Lower leg skin (tissue), 4 donors: ENCODE data around the gene FMO2. TPM values are rescaled to one million over a fixed set of nuclear protein-coding genes. Genes with fewer than 3 reads are reported as not detected.
A peak's percentile ranks its signal among the peaks of the same experiment; 100 is the strongest.
"Not testable (repeated sequence)": the region's sequence is repeated elsewhere in the genome, so short reads cannot be mapped to it uniquely, and the experiment has no call there.

ENCODE experiments used
- DNase-seq, 2 donors: peaks; one replicate each; pipeline ENCODE4 v3.0.0-alpha.2; 2019; ENCODE audit warnings: low spot score in 2 of 2
- H3K4me3 ChIP-seq: fragments of 200-600 bp; sonication (generic); 2 replicates; pipeline ENCODE4 v1.5.1; 2017; ENCODE audit warnings: mild to moderate bottlenecking, low read depth; ENCODE audit not compliant: poor library complexity, severe bottlenecking
- POLR2A ChIP-seq, 2 donors: fragments of 450-650 bp; IDR thresholded peaks; one replicate each; pipeline ENCODE4 v1.6.1; 2016 to 2017; ENCODE audit warnings: antibody characterized with exemption in 2 of 2, mild to moderate bottlenecking in 1 of 2, moderate library complexity in 1 of 2
- WGBS, 2 donors: methylation state at CpG; one replicate each; pipeline ENCODE4 v1.1.5; 2018; 5-methylcytosine and 5-hydroxymethylcytosine counted together
- intact Hi-C: fragments of 100-400 bp; cut with DNase I; formaldehyde crosslinking; loops from one replicate; pipeline ENCODE4 v1.15.0; 2023; ENCODE audit warnings: low total_unique reads
- total RNA-seq, 4 donors: library from RNA; depleted of rRNA; stranded (reverse); fragments of >200 nt; gene quantifications; one replicate each; pipeline ENCODE4 v1.1.0, GENCODE V29; 2016
- TF ChIP-seq, protein P1 (sequence below), 3 donors: fragments of 450-650 bp; IDR thresholded peaks; one replicate each; pipeline ENCODE4 v1.5.1; 2016; ENCODE audit warnings: antibody characterized with exemption in 3 of 3, mild to moderate bottlenecking in 3 of 3, moderate library complexity in 2 of 3

FMO2 gene
- total RNA-seq, 4 donors from 2014 or later, result 2.5 to 11.1 (median 9.8) TPM

DNA sequence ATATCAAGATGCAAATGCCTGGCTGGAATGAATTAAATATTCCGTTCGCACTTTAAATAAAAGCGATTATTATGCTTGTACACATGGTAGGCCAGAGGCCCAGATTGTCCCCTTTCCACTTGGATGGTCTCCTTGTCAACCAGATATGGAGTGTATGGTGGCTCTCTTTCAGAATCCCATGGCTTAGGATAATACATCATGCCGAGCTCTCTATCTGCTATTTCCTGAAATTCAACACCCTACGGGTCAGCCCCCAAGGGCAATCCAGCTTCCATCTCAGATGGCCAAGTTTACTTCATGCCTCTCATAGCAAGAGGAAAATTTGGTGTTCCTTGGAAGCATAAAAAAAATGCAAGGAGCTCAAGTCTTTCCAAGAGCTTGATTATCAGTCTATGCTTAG is 37.8 kb downstream of the FMO2 start:
- no peak for DNase-seq
- H3K4me3 ChIP-seq, result no peak overlapping the region
- WGBS, 2 donors, result 67 to 68% methylated on average over 5 of the region's 5 CpGs
- intact Hi-C loops, result no loop called here
- TF ChIP-seq POLR2A (IDR thresholded peaks at IDR 0.05), result no peak
- TF ChIP-seq, protein P1, sequence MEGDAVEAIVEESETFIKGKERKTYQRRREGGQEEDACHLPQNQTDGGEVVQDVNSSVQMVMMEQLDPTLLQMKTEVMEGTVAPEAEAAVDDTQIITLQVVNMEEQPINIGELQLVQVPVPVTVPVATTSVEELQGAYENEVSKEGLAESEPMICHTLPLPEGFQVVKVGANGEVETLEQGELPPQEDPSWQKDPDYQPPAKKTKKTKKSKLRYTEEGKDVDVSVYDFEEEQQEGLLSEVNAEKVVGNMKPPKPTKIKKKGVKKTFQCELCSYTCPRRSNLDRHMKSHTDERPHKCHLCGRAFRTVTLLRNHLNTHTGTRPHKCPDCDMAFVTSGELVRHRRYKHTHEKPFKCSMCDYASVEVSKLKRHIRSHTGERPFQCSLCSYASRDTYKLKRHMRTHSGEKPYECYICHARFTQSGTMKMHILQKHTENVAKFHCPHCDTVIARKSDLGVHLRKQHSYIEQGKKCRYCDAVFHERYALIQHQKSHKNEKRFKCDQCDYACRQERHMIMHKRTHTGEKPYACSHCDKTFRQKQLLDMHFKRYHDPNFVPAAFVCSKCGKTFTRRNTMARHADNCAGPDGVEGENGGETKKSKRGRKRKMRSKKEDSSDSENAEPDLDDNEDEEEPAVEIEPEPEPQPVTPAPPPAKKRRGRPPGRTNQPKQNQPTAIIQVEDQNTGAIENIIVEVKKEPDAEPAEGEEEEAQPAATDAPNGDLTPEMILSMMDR (IDR thresholded peaks at IDR 0.05), result no peak

DNA sequence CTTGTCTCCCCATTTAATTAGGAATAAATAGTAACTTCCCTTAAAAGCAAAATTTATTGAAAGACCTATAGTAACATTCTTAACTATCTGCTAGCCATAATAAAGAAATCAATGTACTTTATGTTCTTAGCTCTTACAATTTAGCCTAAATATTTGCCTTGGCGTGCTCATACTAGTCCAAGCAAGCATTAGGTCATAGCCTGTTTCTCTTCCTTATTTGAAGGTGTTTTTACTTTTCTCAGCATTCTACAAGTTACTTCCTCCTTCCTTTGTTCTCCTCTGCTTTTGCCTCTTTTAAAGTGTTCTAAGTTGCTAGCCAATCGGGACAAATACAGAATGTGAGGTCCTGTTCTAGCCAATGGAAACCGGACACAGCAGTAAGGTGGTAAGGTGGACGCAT is 39.2 kb downstream of the FMO2 start:
- DNase-seq, intact Hi-C loops, H3K4me3 ChIP-seq: not testable (repeated sequence)
- WGBS, 2 donors, result 70 to 79% methylated on average over 4 of the region's 4 CpGs

DNA sequence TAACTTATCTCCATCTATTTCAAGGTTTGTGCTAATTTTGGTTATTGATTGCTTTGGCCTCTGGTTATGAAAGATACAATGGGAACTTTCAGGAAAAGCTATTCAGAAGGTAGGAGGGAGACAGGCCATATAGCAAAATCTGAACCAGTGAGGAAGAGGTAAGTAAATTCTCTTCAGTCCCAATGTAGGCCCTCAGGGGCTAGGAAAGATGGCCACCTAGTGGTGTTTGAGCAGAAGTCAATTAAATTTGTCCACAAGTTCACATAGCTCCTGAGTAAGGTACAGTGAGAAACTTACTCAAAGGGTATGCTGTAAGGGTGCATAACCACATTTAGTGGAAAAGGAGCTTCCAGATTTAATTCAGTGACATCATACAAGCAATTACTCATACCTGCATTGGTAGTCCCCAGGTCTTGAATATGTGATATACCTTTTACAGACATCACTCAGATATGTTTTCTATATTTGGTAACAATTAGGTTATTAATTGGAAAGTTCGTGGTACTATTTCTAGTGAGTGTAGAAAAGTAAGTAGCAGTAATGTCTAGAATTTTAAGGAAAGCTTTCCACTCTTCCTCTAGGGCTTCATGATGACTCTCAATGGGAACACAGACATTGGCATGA is 41.8 kb downstream of the FMO2 start:
- DNase-seq, result peak in 1 of 2 donors; percentile 46
- 66 to 72% methylated on average over 1 of the region's 1 CpG for WGBS, 2 donors
- no peak for TF ChIP-seq POLR2A (IDR thresholded peaks at IDR 0.05)
- TF ChIP-seq, protein P1 (IDR thresholded peaks at IDR 0.05), result peak in 1 of 3 donors; percentile 62
- H3K4me3 ChIP-seq, result no peak overlapping the region
- intact Hi-C loops, result no loop called here

DNA sequence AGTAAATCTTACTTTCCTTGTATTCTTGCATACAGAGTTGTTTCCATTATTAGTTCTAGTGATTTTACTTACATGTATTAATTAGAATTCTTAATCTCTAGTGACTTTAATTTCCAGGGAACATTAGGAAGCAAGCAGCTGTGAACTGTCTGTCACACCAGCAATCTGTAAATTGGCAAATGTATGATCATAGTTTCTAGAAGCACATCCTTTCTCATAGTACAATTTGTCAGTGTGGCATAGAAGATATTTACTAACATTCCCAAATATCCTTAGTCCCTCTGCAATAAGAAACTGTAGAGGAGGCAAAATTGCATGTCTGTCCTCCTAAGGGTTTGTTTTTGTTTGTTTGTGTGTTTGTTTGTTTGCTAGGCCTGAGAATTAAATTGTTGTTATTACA is 46.2 kb downstream of the FMO2 start:
- no peak for TF ChIP-seq POLR2A (IDR thresholded peaks at IDR 0.05)
- TF ChIP-seq, protein P1 (IDR thresholded peaks at IDR 0.05), result no peak
- no peak overlapping the region for H3K4me3 ChIP-seq
- intact Hi-C loops, result no loop called here
- no peak for DNase-seq

DNA sequence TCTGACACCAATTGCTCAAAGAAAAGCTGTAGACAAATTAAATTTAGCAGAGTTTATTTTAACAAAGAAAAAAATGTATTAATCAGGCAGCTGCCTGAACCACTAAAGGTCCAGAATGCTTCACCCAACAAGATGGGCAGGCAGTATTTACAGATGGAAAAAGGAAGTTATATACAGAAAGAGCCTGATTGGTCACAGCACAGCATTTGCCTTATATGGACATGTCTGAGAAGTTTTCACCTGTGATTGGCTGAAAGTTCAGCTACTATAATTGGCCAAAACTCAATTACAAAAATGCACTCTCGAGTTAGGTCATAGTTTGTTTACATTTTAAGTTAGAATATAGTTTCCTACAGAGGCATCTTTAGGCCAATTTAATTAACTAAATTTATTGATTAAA is 48.1 kb downstream of the FMO2 start:
- H3K4me3 ChIP-seq, result no peak overlapping the region
- 92 to 94% methylated on average over 1 of the region's 1 CpG for WGBS, 2 donors
- no peak for DNase-seq
- intact Hi-C loops, result no loop called here
- no peak for TF ChIP-seq POLR2A (IDR thresholded peaks at IDR 0.05)
- TF ChIP-seq, protein P1 (IDR thresholded peaks at IDR 0.05), result no peak

DNA sequence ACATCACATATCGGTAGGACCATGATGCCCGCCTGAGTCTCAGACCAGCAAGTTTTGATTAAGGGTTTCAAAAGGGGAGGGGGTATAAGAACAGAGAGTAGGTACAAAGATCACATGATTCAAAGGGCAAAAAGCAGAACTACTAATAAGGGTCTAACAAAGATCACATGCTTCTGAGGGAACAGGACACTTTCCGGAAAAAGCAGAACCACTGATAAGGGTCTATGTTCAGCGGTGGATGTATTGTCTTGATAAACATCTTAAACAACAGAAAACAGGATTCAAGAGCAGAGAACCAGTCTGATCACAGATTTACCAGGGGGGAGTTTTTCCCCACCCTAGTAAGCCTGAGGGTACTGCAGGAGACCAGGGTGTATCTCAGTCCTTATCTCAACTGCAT is 51.1 kb downstream of the FMO2 start:
- H3K4me3 ChIP-seq, intact Hi-C loops, DNase-seq: not testable (repeated sequence)
- WGBS, 2 donors, result 93 to 94% methylated on average over 4 of the region's 4 CpGs

DNA sequence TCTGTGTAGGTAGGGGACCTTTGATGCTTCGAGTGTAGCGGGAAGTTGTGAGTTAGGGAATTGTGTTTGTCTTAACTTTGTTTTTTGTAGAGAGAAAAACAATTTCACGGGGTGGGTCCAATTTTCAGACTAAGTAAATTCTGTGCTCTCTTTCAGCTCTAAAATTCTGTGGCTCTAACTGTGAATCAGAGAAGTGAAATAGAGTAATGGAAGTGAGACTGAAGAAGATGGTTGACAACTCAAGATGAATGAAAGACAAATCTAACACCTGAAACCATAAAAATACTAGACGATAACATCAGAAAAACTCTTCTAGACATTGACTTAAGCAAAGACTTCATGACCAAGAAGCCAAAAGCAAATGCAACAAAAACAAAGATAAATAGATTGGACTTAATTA is 58.8 kb downstream of the FMO2 start:
- WGBS, 2 donors, result 88 to 89% methylated on average over 4 of the region's 4 CpGs
- TF ChIP-seq POLR2A (IDR thresholded peaks at IDR 0.05), result no peak
- TF ChIP-seq, protein P1 (IDR thresholded peaks at IDR 0.05), result no peak
- intact Hi-C loops, result loop anchor here (10.0 kb wide), 1 partner anchor 71 kb away; the partner anchor contains the start of gene FMO4
- H3K4me3 ChIP-seq, result no peak overlapping the region
- no peak for DNase-seq
